Measurements from ENCODE around the gene CD248. TPM values are rescaled to one million over a fixed set of nuclear protein-coding genes. Genes with fewer than 3 reads are reported as not detected.
"Not testable (repeated sequence)": the region's sequence is repeated elsewhere in the genome, so short reads cannot be mapped to it uniquely, and the experiment has no call there.

The CD248 gene
- total RNA-seq, result 9.7 TPM
- long read RNA-seq, transcript CD248-201 (1 exons, 2,558 nt), result major isoform, 8 of 8 reads
- long read RNA-seq, partial matches to known transcripts, result 0 of 8 reads
- long read RNA-seq, other reads (novel, unspliced or antisense), result 0 of 8 reads

GRCh38 chr11:66316849-66317251 is at the start of gene CD248:
Gene CD248, minus strand, starts transcription at chr11:66317044. Its CDS starts 17 bp downstream, at chr11:66317027.
- peak; percentile 85 for DNase-seq (ENCODE audit: low spot score)
- intact Hi-C loops (cut with DNase I), result no loop called here

- intact Hi-C loops (cut with DNase I), result no loop called here
- DNase-seq (ENCODE audit: low spot score), result no peak
Measured at GRCh38 chr11:66365711-66366619, 49.1 kb upstream of the CD248 start.

GRCh38 chr11:66365166-66365565 is 48.3 kb upstream of the CD248 start:
- no peak for DNase-seq (ENCODE audit: low spot score)
- intact Hi-C loops (cut with DNase I), result no loop called here

GRCh38 chr11:66363805-66364535 is 47.1 kb upstream of the CD248 start:
- intact Hi-C loops (cut with DNase I), result no loop called here
- DNase-seq (ENCODE audit: low spot score), result no peak

GRCh38 chr11:66363187-66363601 is 46.4 kb upstream of the CD248 start:
- no peak for DNase-seq (ENCODE audit: low spot score)
- intact Hi-C loops (cut with DNase I), result no loop called here

GRCh38 chr11:66362481-66363147 is 45.8 kb upstream of the CD248 start:
- intact Hi-C loops (cut with DNase I), result no loop called here
- DNase-seq (ENCODE audit: low spot score), result no peak

- DNase-seq (ENCODE audit: low spot score), result no peak
- intact Hi-C loops (cut with DNase I), result no loop called here
Measured at GRCh38 chr11:66361502-66361941, 44.7 kb upstream of the CD248 start.

- intact Hi-C loops (cut with DNase I), result no loop called here
- DNase-seq (ENCODE audit: low spot score), result no peak
Measured at GRCh38 chr11:66360406-66361073, 43.7 kb upstream of the CD248 start.

- intact Hi-C loops (cut with DNase I), result no loop called here
- DNase-seq (ENCODE audit: low spot score), result no peak
Measured at GRCh38 chr11:66359662-66360087, 42.8 kb upstream of the CD248 start.

- DNase-seq (ENCODE audit: low spot score); intact Hi-C loops (cut with DNase I): not testable (repeated sequence)
Measured at GRCh38 chr11:66350560-66351235, 33.9 kb upstream of the CD248 start.

- intact Hi-C loops (cut with DNase I), result loop anchor here (2.0 to 5.0 kb wide), 2 partner anchors 20 to 38 kb away; no protein-coding TSS in a partner anchor
- no peak for DNase-seq (ENCODE audit: low spot score)
Measured at GRCh38 chr11:66349084-66349386, 32.2 kb upstream of the CD248 start.

GRCh38 chr11:66347425-66348276 is 30.8 kb upstream of the CD248 start, which contains the start of gene B4GAT1:
Gene B4GAT1, minus strand, starts transcription at chr11:66347629. Its CDS starts 84 bp downstream, at chr11:66347545.
- no peak for DNase-seq (ENCODE audit: low spot score)
- intact Hi-C loops (cut with DNase I), result loop anchor here (2.0 to 5.0 kb wide), 2 partner anchors 21 to 40 kb away; no protein-coding TSS in a partner anchor

- no peak for DNase-seq (ENCODE audit: low spot score)
- intact Hi-C loops (cut with DNase I), result loop anchor here (5.0 kb wide), 1 partner anchor 41 kb away; no protein-coding TSS in a partner anchor
Measured at GRCh38 chr11:66346476-66347424, 29.9 kb upstream of the CD248 start.

GRCh38 chr11:66345316-66345649 is 28.4 kb upstream of the CD248 start:
- intact Hi-C loops (cut with DNase I), result loop anchor here (5.0 kb wide), 1 partner anchor 42 kb away; no protein-coding TSS in a partner anchor
- DNase-seq (ENCODE audit: low spot score), result no peak

GRCh38 chr11:66344550-66345315 is 27.9 kb upstream of the CD248 start, which contains the start of gene BRMS1:
Gene BRMS1, minus strand, starts transcription at chr11:66345104. Its CDS starts 2,870 bp downstream, at chr11:66342234.
- peak; percentile 100 for DNase-seq (ENCODE audit: low spot score)
- intact Hi-C loops (cut with DNase I), result loop anchor here (5.0 kb wide), 1 partner anchor 43 kb away; no protein-coding TSS in a partner anchor

GRCh38 chr11:66343176-66343575 is 26.3 kb upstream of the CD248 start:
- DNase-seq (ENCODE audit: low spot score), result no peak
- intact Hi-C loops (cut with DNase I), result no loop called here
